Measurements from ENCODE around the gene PGM2L1.
"Not testable (repeated sequence)": the region's sequence is repeated elsewhere in the genome, so short reads cannot be mapped to it uniquely, and the experiment has no call there.

The PGM2L1 gene

DNA sequence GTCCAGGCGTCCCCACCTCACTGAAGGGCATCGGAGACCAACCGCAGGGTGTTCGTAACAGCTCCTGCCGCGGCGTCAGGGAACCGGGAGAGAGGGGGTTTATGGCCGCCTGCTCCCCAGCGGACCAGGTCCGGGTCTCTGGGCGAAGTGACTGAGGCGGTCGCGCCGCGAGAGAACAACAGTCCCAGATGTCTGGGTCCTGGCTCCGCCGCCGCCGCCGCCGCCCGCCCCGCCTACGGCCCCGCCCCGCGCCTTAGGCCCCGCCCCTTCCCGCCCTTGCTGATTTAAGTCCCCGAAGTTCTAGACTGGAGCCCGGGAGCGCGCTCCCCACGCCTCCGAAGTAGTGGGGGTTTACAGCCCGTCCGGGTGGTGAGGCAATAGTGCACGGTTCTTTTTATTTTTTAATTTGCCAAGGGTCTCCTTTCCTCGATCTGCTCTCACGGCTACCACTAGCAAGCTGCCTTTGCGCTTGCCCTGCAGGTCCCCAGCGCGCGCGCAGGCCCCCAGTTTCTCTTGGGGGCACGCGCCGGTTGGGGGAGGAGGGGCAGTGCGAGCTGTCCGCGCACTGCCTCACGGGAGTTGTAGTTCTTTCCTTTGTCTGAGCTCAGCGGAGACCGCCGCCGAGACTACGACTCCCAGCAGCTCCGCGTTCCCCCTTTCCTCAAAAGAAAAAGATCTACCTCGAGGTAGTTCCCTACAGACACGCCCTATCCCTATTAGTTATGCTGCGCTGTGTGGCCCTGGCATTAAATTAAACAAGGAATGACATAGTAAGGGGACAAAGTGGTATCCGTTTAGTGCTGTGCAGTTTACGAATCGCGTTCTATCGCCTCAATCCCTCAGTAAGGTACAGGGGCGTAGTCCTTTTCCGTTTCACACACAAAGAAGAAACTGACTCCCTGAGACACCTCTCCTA is at the start of gene PGM2L1:
TSS of gene PGM2L1 (minus strand) at position 190 of the 916 bp plus-strand sequence. CDS start 272 bp downstream, outside the sequence.
- peak; percentile 84 to 91 (median 88) for DNase-seq (ENCODE audit: low read depth in 4 of 4, low spot score in 1 of 4)

DNA sequence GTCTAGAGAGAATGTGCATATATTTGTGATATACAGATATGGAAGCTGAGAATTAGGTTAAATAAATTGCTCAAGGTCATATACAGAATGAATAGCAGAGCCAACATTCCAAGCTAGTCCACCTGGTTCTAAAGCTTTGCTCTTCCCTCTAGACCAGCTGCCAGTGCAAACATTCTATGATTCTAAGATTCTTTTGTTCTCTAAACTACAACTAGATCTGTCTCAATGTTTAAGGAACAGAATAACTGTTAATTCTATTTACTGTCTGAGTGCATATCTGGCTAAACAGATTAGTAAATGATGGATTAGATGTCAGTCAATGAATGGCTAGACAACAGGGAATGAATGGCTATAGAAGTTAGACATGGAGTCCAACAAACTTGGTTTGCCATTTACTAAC is 49.5 kb upstream of the PGM2L1 start:
- no peak for DNase-seq (ENCODE audit: low read depth in 4 of 4, low spot score in 1 of 4)

DNA sequence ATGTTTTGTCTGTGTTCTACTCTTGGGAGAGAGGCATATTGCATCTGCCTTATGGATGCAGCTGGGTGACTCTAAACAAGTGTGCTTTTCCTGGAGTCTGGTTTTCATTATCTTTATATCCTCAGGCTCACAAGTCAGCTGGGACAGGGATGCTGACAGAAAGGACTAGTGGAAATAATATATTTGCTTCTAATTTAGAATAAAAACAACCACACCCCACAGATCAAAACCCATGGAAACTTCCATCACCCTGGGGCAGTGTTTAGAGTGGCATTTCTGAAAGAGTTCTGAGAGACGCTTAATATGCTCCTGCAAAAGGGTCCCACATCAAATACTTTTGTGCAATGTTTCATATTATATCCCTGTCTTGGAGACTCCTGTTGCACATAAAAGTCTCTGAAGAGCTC is 48.3 kb upstream of the PGM2L1 start:
- no peak for DNase-seq (ENCODE audit: low read depth in 4 of 4, low spot score in 1 of 4)

DNA sequence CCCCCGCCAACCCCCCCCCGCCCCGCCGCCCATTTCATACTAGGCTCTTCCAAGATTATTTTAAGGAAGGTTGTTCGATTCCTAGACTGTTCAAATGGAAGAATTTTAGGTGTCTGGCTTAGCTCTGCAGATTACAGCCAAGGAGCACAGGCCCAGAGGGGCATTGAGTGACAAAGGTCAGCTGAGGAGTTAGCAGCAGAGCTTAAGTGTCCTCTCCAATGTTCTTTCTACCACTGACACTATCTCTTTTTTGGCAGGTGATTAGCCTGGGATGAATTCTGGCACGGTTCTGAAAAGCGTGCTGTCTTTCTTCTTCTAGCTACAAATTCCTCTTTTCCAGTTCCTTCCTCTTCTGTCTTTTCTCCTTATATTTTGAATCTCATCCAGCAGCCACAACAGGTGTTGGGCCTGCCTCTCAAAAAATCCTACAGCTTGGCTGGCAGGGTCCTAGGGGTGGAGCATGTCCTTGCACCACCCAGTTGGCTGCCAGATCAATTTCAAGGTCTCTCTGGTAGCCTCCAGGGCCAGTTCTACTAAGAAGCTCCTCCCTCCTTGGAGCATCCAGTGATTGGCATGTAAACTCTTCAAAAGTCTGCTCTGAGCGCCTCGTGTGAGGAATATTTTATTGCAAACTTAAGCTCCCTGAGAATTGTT is 46.1 kb upstream of the PGM2L1 start:
- no peak for DNase-seq (ENCODE audit: low read depth in 4 of 4, low spot score in 1 of 4)

DNA sequence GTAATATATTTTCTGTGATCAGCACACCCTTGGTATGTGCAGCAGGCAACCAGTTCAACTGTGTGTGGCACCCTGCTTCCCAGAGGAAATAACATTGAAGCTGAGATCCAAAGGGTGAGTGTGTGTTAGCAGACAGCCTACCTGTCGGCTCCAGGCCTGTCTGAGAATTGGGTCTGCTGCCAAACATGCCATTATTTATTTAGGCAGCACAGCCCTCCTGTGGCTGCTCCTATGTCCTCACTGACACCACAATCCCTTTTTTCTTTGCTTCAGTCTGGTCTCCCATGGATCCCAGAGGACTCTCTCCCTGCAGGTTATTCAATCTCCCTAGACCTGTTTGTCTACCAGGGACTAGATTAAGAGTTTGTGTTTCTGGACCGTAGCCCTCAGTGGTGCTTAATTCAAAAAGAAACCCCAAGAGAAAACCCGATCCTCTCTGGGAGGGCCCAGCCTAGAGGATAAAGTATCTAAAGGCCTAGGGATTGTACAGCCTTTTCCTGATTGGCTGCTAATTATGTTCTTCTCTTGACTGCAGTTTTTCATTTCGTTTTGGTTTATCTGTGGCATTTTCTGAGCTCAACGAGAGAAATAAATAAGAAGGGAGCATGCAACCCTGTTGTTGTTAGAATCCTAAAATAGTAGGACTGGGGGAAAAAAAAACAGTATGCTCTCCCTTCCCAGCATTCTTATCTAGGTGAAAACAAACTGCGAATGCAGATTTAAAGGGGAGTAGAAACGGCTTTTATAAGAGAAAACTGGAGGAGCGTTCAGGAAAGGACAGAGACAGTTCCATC is 45.0 kb upstream of the PGM2L1 start:
- DNase-seq (ENCODE audit: low read depth in 4 of 4, low spot score in 1 of 4): no peak

DNA sequence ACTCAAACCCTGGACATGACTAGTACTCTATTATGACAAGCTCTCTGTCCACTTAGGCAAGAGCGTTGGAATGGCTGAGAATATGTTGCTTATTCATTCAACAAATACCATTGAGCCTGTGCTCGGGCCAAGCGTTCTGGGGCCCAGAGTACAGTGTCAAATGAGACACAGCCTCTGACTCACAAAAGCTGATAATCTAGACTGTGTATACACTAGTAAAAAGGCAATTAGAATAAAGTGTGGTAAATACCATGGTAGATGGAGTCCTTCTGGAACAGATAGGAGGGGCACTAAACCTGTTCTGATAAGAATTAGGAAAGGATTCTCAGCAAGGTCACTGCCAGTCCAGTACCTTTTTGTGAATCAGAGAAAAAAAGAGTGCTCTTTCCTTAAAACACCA is 44.4 kb upstream of the PGM2L1 start:
- DNase-seq (ENCODE audit: low read depth in 4 of 4, low spot score in 1 of 4): no peak

DNA sequence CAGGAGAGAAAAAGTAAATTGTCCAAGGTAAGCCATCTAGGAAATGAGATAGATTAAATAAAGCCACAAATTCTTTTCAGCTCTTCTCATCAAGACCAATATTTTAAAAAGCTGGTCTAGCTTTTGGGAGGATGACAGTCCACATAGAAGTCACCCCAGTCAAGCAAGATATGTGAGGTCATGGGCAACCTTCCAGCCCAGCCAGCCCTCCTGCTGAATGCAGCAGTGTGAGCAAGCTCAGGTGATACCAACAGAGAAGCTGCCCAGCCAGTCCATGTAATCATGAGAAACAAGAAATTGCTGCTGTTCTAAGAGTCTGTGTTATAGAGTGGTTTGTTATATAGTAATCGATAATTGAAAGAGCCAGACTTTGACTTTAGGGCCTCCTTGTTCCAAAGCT is 40.4 kb upstream of the PGM2L1 start:
- no peak for DNase-seq (ENCODE audit: low read depth in 4 of 4, low spot score in 1 of 4)

DNA sequence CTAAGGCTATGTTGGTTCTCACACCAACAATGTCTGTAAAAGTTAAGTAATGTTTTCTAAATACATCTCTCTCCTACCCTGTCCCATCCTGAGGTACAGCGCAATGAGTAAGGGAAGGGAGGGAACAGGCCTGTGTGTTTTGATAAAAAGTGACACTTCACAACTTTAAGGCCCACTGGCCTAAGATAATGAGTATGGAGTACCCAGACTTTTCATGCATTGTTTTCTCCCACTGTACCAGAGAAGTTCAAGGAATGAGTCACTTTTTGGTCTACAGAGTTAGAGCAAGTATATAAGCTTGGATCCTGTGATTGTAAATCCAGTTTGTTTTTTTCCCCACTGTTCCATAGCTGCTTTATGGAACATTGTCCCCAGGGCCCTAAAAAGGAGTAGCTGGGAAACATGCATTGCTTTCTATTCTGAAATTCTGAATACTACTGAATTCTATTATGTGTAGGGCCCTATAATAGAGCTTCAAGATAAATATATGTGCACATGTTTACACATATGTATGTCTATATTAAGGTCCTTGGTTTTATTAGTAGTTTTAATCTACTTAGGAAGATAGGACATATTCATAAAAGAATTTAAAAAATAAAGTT is 39.3 kb upstream of the PGM2L1 start:
- no peak for DNase-seq (ENCODE audit: low read depth in 4 of 4, low spot score in 1 of 4)

DNA sequence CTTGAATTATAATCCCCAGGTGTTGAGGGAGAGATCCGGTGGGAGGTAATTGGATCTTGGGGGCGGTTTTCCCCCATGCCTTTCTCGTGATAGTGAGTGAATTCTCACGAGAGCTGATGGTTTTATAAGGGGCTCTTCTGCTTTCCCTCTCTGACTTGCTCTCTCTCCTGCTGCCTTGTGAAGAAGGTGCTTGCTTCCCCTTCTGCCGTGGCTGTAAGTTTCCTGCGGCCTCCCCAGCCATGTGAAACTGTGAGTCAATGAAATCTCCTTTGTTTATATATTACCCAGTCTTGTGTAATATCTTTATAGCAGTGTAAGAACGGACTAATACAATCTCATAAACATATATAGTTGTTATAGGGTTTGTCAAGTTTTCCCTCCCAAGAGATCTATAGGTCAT is 36.3 kb upstream of the PGM2L1 start:
- DNase-seq (ENCODE audit: low read depth in 4 of 4, low spot score in 1 of 4): no peak

DNA sequence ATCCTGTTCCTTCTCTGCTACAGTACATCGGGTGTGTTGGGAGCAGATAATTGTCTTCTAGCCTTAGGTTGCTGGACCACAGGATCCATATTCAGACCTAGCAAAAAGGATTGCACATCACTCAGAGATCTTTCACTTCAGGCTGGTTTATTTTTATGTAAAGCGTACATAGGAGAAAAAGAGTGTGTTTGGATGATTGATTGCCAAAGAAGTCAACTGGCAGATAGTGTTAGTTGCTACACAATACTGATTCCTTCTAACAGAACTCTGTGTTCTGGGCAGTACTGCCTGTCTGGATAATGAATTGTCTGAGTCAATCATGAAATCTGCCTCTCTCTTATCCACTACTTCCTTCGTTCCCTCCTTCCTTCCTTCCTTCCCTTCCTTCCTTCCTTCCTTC is 31.0 kb upstream of the PGM2L1 start:
- no peak for DNase-seq (ENCODE audit: low read depth in 4 of 4, low spot score in 1 of 4)

DNA sequence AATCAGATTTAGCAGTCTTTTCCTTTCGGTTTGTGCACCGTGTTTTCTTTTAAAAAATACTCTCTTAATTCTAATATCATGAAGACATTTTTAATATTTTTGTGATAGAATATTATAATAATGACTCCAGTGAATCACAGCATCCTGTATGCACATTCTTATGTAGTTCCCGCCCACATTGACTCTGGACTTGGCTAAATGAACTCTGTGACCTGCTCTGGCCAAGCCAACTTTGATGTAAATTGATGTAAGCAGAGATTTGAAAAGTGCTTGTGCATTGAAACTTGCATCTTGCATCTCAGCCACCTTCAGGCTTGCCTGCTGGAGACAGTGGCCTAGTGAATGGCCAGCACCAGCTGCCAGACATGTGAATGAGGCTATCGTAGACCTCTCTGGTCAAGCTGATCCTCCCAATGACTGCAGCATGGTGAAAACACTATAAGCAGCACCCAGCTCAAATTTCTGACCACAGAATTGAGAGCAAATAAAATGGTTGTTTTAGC is 29.2 kb upstream of the PGM2L1 start:
- no peak for DNase-seq (ENCODE audit: low read depth in 4 of 4, low spot score in 1 of 4)

DNA sequence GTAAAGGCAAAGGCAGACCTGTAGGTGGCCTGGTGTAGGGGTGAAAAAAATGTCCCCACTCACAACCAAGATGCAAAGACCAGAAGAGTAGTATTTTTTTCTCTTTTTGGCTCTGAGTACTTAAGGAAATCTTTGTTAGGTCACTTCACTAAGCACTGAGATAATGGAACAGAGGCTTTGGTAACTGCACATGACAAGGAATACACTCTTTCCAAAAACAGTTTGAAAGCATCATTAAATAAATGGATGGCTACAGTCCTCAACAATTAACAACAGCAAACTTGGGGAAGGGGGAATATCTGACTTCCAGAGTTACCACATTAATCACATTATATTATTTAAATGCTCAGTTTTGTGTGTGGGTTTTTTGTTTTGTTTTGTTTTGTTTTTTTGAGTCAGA is 26.9 kb upstream of the PGM2L1 start:
- no peak for DNase-seq (ENCODE audit: low read depth in 4 of 4, low spot score in 1 of 4)

DNA sequence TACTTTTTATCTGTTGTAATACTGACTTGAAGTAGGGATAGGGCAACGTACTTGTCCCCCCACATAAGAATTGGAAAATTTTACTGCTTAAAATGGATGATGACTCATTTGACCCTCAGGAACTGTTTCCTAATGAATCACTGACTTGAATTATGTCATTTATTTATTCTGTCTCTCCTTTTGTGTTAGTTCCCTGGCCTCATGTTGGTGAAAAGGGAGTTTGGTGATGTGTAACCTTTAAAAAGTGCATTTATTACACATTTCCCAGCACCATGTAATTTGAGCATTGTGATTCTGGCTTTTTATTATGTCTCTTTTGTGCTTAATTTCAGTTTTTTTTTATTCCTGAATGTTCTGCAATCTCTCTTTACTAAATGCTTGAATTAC is 20.3 kb upstream of the PGM2L1 start:
- DNase-seq (ENCODE audit: low read depth in 4 of 4, low spot score in 1 of 4): no peak

DNA sequence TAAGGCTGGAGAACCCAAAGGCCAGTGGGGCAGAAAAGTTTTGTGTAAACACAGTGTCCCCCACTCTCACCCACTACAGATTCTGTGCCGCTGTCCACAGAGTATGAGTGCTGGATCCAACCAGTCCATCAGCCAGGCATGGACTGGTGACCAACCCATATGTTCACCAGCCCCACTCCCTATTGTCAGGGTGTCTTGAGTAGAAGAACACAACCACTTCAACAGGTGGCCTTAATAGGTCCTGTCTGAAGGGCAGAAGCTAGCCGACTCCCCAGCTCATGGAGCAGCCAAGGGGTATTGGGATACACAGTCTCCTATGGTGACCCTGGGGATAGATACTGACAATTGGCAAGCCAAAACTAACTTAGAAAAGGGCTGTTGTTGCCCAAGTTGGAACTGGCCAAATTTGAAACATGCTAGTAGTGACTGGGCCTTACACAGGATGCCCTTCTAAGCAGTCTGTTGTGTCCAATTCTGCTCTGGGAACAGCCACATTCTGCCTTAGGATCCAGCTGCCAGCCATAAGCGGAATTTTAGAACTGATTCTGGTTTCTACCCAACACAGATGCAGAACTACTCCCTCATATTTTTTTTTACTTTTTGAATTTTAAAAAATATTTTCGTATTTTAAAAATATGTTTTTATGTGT is 19.8 kb upstream of the PGM2L1 start:
- no peak for DNase-seq (ENCODE audit: low read depth in 4 of 4, low spot score in 1 of 4)

DNA sequence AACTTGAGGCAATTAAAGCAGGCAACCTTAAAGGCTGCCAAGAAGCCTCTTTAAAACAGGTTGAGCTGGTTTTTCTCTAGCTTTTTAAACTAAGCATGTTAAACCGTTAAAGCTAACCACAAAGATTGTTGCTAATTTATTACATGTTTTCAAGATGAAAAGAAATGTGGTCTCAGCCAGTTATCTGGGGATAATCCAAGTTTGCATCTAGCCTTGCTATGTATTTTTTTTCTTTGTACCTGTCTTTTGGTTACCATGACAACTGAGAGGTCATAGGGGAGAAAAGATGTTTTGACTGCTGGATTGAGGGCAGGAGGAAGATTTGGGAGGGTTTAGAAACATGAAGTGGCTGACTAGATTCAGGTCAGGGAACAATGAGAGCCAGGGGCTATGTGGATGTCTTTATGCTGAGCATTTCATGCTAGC is 19.2 kb upstream of the PGM2L1 start:
- DNase-seq (ENCODE audit: low read depth in 4 of 4, low spot score in 1 of 4): no peak

DNA sequence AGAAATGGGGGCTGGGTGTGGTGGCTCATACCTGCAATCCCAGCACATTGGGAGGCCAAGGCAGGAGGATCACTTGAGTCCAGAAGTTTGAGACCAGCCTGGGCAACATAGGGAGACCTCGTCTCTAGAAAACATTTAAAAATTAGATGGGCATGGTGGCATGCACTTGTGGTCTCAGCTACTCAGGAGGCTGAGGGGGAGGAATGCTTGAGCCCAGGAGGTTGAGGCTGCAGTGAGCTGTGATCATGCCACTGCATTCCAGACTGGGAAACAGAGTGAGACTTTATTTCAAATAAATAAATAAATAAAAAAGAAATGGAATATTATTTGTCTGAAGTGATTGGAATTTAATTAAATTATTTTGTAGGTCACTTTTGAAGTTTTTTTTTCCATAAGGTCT is 18.7 kb upstream of the PGM2L1 start:
- not testable (repeated sequence) for DNase-seq (ENCODE audit: low read depth in 4 of 4, low spot score in 1 of 4)

DNA sequence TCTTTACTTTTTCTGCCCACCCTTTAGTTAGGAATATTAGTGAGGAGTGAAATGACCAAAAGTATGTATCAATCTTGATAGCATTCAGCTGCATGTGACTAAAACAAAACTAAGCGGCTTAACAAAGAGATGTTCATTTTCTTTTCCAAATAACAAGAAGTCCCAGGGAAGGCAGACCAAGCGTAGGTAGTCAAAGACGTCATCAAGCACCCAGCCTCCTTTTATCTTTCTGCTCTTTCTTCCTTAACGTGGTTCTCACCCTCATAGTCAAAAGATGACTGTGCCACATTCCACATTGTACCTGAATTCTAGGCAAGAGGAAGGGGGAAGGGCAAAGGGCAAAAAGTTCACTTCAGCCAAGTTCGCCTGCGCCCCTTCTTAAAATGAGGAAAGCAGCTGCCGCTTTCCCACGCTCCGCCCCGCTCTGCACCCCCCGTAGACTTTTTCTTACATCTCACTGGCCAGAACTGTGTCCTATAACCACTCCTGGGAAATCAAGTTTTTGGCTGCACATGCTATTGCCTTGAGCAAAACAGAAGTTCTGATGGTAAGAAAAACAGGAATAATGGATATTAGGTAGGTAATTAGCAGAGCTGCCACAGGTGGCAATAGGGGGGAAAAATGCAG is 14.6 kb upstream of the PGM2L1 start:
- DNase-seq (ENCODE audit: low read depth in 4 of 4, low spot score in 1 of 4): no peak

DNA sequence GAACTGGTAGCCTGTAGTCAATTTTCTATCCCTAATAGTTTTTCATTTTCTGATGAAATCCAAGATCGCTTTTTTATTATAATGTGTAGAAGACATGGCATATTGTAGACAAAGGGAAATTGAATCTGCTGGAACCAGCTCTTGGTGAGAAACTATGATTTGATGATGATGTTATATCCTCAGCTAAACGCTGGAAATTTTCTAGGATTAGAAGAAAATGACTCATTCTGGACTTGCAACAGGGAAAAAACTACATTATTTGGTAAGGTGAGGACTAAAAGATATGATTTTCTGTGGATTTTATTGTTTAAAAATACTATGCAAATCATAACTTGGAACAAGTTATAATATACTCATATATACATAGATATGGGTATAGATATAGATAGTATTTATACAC is 14.1 kb upstream of the PGM2L1 start:
- DNase-seq (ENCODE audit: low read depth in 4 of 4, low spot score in 1 of 4): no peak

DNA sequence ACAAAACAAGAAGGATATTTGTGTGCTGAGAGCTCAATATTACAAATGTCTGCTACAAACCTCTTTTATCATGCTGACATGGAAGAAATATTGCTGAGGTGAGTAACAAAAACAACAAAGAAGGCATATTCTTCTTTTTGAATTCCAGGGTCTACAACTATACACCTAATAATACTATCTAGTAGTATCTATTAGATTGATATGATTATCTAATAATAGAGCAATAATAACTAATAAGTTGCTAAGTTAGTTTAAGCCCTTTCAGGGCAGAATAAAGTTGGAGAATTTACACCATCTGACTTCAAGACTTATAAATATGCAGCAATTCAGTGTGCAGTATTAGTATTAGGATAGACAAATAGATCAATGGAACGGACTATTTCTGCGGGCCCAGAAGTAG is 11.4 kb upstream of the PGM2L1 start:
- no peak for DNase-seq (ENCODE audit: low read depth in 4 of 4, low spot score in 1 of 4)
